Epithelial cell of proximal tubule (primary cell): Measurements from ENCODE around the gene IMPDH2. TPM values are rescaled to one million over a fixed set of nuclear protein-coding genes. Genes with fewer than 3 reads are reported as not detected.

Source experiments
- DNase-seq: peaks from one replicate; pipeline ENCODE4 v3.0.0-alpha.2; 2011; ENCODE audit warnings: low read depth
- H3K4me3 ChIP-seq: 2 replicates; pipeline ENCODE4 v1.5.1; 2011; ENCODE audit warnings: low read depth, mild to moderate bottlenecking, low read length
- CTCF ChIP-seq: conservative IDR thresholded peaks from 2 replicates; pipeline ENCODE4 v1.5.1; 2012; ENCODE audit warnings: low read depth, mild to moderate bottlenecking, low read length
- total RNA-seq: library from RNA; depleted of rRNA; stranded (reverse); fragments of >200 nt; gene quantifications from 2 replicates; pipeline ENCODE4 v1.2.3, GENCODE V29; 2015

Gene IMPDH2
- total RNA-seq, 1 donor from 2014 or later = 253 TPM

- no peak for TF ChIP-seq CTCF
- peak overlapping the region; percentile 92 for H3K4me3 ChIP-seq
- DNase-seq = no peak
Observed at GRCh38 chr3:49022688-49023171, 6.5 kb downstream of the IMPDH2 start.

- peak within 1 kb of the TSS; percentile 92 for H3K4me3 ChIP-seq
- TF ChIP-seq CTCF = peak; percentile 78
- peak; percentile 52 for DNase-seq
Observed at GRCh38 chr3:49021813-49022687, 7.1 kb downstream of the IMPDH2 start, which contains the start of gene NDUFAF3. NDUFAF3 (plus strand) TSS chr3:49022121; CDS start chr3:49022145, 24 bp downstream.

GRCh38 chr3:49021213-49021812 is 7.9 kb downstream of the IMPDH2 start:
- peak; percentile 72 for DNase-seq
- no peak for TF ChIP-seq CTCF

GRCh38 chr3:49020330-49021212 is 8.6 kb downstream of the IMPDH2 start:
- no peak for DNase-seq

More at GRCh38 chr3:49021213-49021812, 7.9 kb downstream of the IMPDH2 start:
- peak overlapping the region; percentile 92 for H3K4me3 ChIP-seq

GRCh38 chr3:49019941-49020329 is 9.3 kb downstream of the IMPDH2 start:
- DNase-seq = no peak
- peak overlapping the region; percentile 92 for H3K4me3 ChIP-seq
- TF ChIP-seq CTCF = no peak

More at GRCh38 chr3:49020330-49021212, 8.6 kb downstream of the IMPDH2 start:
- H3K4me3 ChIP-seq = peak overlapping the region; percentile 92
- no peak for TF ChIP-seq CTCF

- DNase-seq = no peak
- H3K4me3 ChIP-seq = peak overlapping the region; percentile 89
- TF ChIP-seq CTCF = no peak
Observed at GRCh38 chr3:49018707-49019006, 10.5 kb downstream of the IMPDH2 start.
